LNCaP clone FGC (cell line): ENCODE data around the gene SEMA3B.
"Not testable (repeated sequence)": the region's sequence is repeated elsewhere in the genome, so short reads cannot be mapped to it uniquely, and the experiment has no call there.

Experiments
- DNase-seq: peaks from one replicate; pipeline ENCODE4 v3.0.0-alpha.2; 2011; ENCODE audit warnings: low read depth
- H3K4me3 ChIP-seq: 2 replicates; pipeline ENCODE4 v1.5.1; 2011; ENCODE audit warnings: mild to moderate bottlenecking, low read depth, low read length, control low read depth
- CTCF ChIP-seq: IDR thresholded peaks from 2 replicates; pipeline ENCODE4 v1.5.1; 2012; ENCODE audit warnings: mild to moderate bottlenecking; ENCODE audit not compliant: control insufficient read depth, insufficient read depth; ENCODE audit errors: extremely low read depth

SEMA3B gene

GRCh38 chr3:50278123-50278879 is 9.4 kb downstream of the SEMA3B start:
- no peak overlapping the region for H3K4me3 ChIP-seq
- no peak for DNase-seq
- no peak for TF ChIP-seq CTCF

- H3K4me3 ChIP-seq, result no peak within 1 kb of the TSS
- TF ChIP-seq CTCF, result no peak
- no peak for DNase-seq
Measured at GRCh38 chr3:50278880-50279224, 9.9 kb downstream of the SEMA3B start, which contains the start of gene LSMEM2. LSMEM2 (plus strand) TSS chr3:50279087; CDS start chr3:50279114, 27 bp downstream.

- TF ChIP-seq CTCF, result no peak
- H3K4me3 ChIP-seq, result no peak overlapping the region
- DNase-seq, result no peak
Measured at GRCh38 chr3:50279255-50280016, 10.5 kb downstream of the SEMA3B start.

GRCh38 chr3:50284121-50284520 is 15.2 kb downstream of the SEMA3B start:
- not testable (repeated sequence) for DNase-seq, H3K4me3 ChIP-seq

- no peak for TF ChIP-seq CTCF
- no peak for DNase-seq
Measured at GRCh38 chr3:50286322-50287227, 17.6 kb downstream of the SEMA3B start.

GRCh38 chr3:50287262-50287661 is 18.3 kb downstream of the SEMA3B start:
- H3K4me3 ChIP-seq, result no peak overlapping the region
- no peak for TF ChIP-seq CTCF
- no peak for DNase-seq

More at GRCh38 chr3:50286322-50287227, 17.6 kb downstream of the SEMA3B start:
- H3K4me3 ChIP-seq, result no peak overlapping the region

GRCh38 chr3:50288387-50289007 is 19.6 kb downstream of the SEMA3B start:
- no peak for DNase-seq
- no peak overlapping the region for H3K4me3 ChIP-seq
- no peak for TF ChIP-seq CTCF
